ENCODE measurements around the gene REV1. TPM values are rescaled to one million over a fixed set of nuclear protein-coding genes. Genes with fewer than 3 reads are reported as not detected.

REV1 gene
- total RNA-seq, 1 donor from 2014 or later = 42.8 TPM

- peak overlapping the region; percentile 76 for H3K27ac ChIP-seq (replicated peaks)
- H3K4me1 ChIP-seq = peaks cover 41% of the 10 kb centered on the region
- peaks cover 97% of the 10 kb centered on the region for H3K36me3 ChIP-seq
- H3K9me3 ChIP-seq (replicated peaks) = no peaks in the 10 kb centered on the region
- TF ChIP-seq CTCF (IDR thresholded peaks at IDR 0.05; ENCODE audit: borderline replicate concordance) = no peak
- peak overlapping the region; percentile 58 for H3K4me3 ChIP-seq
- no peaks in the 10 kb centered on the region for H3K27me3 ChIP-seq (ENCODE audit: low read depth)
- DNase-seq = no peak
- intact Hi-C loops (cut with micrococcal nuclease) = no loop called here
Observed at GRCh38 chr2:99404039-99404796, 85.6 kb downstream of the REV1 start.

- DNase-seq = no peak
- H3K27ac ChIP-seq (replicated peaks) = peak overlapping the region; percentile 76
- no peaks in the 10 kb centered on the region for H3K9me3 ChIP-seq (replicated peaks)
- TF ChIP-seq CTCF (IDR thresholded peaks at IDR 0.05; ENCODE audit: borderline replicate concordance) = peak; percentile 25
- intact Hi-C loops (cut with micrococcal nuclease) = no loop called here
- peaks cover 97% of the 10 kb centered on the region for H3K36me3 ChIP-seq
- H3K4me3 ChIP-seq = peak overlapping the region; percentile 58
- no peaks in the 10 kb centered on the region for H3K27me3 ChIP-seq (ENCODE audit: low read depth)
- peaks cover 48% of the 10 kb centered on the region for H3K4me1 ChIP-seq
Observed at GRCh38 chr2:99403524-99403923, 86.3 kb downstream of the REV1 start.

- H3K9me3 ChIP-seq (replicated peaks) = no peaks in the 10 kb centered on the region
- no peak for TF ChIP-seq CTCF (IDR thresholded peaks at IDR 0.05; ENCODE audit: borderline replicate concordance)
- H3K27ac ChIP-seq (replicated peaks) = peak overlapping the region; percentile 76
- H3K4me3 ChIP-seq = peak overlapping the region; percentile 58
- H3K27me3 ChIP-seq (ENCODE audit: low read depth) = no peaks in the 10 kb centered on the region
- H3K4me1 ChIP-seq = peaks cover 50% of the 10 kb centered on the region
- no peak for DNase-seq
- peaks cover 97% of the 10 kb centered on the region for H3K36me3 ChIP-seq
- intact Hi-C loops (cut with micrococcal nuclease) = no loop called here
Observed at GRCh38 chr2:99403084-99403483, 86.7 kb downstream of the REV1 start.

- H3K36me3 ChIP-seq = peaks cover 97% of the 10 kb centered on the region
- H3K4me3 ChIP-seq = no peak overlapping the region
- no peak for DNase-seq
- peak overlapping the region; percentile 76 for H3K27ac ChIP-seq (replicated peaks)
- H3K4me1 ChIP-seq = peaks cover 63% of the 10 kb centered on the region
- no peaks in the 10 kb centered on the region for H3K9me3 ChIP-seq (replicated peaks)
- no peaks in the 10 kb centered on the region for H3K27me3 ChIP-seq (ENCODE audit: low read depth)
- no peak for TF ChIP-seq CTCF (IDR thresholded peaks at IDR 0.05; ENCODE audit: borderline replicate concordance)
- intact Hi-C loops (cut with micrococcal nuclease) = no loop called here
Observed at GRCh38 chr2:99401841-99402240, 88.0 kb downstream of the REV1 start.

- peaks cover 53% of the 10 kb centered on the region for H3K4me1 ChIP-seq
- no peaks in the 10 kb centered on the region for H3K9me3 ChIP-seq (replicated peaks)
- no peak for DNase-seq
- no peak overlapping the region for H3K4me3 ChIP-seq
- H3K27ac ChIP-seq (replicated peaks) = peak overlapping the region; percentile 75
- peaks cover 97% of the 10 kb centered on the region for H3K36me3 ChIP-seq
- TF ChIP-seq CTCF (IDR thresholded peaks at IDR 0.05; ENCODE audit: borderline replicate concordance) = no peak
- H3K27me3 ChIP-seq (ENCODE audit: low read depth) = no peaks in the 10 kb centered on the region
- intact Hi-C loops (cut with micrococcal nuclease) = no loop called here
Observed at GRCh38 chr2:99399795-99400194, 90.0 kb downstream of the REV1 start.

Measured in left ventricle myocardium inferior (tissue), 1 donor.